Kidney (tissue), 14 donors: ENCODE data around the gene DDX54. TPM values are rescaled to one million over a fixed set of nuclear protein-coding genes. Genes with fewer than 3 reads are reported as not detected.

ENCODE experiments used
- DNase-seq, 5 donors: peaks; one replicate each; pipeline ENCODE4 v3.0.0-alpha.2; 2013 to 2020
- FAIRE-seq: peaks from 2 replicates; lab custom pipeline; 2012; peaks lifted over from hg19 to GRCh38; lab: Jason Lieb, UNC
- H3K27ac ChIP-seq, 2 donors: one replicate each; pipeline ENCODE4 v1.7.0; 2013; ENCODE audit warnings: low read depth in 2 of 2, low read length in 2 of 2, inconsistent platforms in 1 of 2
- H3K27me3 ChIP-seq: one replicate; pipeline ENCODE4 v1.7.1; 2013; ENCODE audit warnings: low read length, inconsistent platforms; ENCODE audit not compliant: control insufficient read depth, insufficient read depth
- H3K36me3 ChIP-seq, 3 donors: one replicate each; pipeline versions ENCODE4 v1.7.0 to v1.7.1; 2013; ENCODE audit warnings: low read length in 3 of 3, control low read depth in 1 of 3, inconsistent platforms in 1 of 3; ENCODE audit not compliant: insufficient read depth in 3 of 3, control insufficient read depth in 2 of 3
- H3K4me1 ChIP-seq, 3 donors: one replicate each; pipeline versions ENCODE4 v1.7.0 to v1.7.1; 2013; ENCODE audit warnings: low read length in 3 of 3, inconsistent platforms in 1 of 3, low read depth in 1 of 3; ENCODE audit not compliant: control insufficient read depth in 2 of 3, insufficient read depth in 2 of 3
- H3K4me3 ChIP-seq, 3 donors: one replicate each; pipeline versions ENCODE4 v1.7.0 to v1.8.1; 2013; ENCODE audit warnings: low read length in 3 of 3, control low read depth in 1 of 3, inconsistent platforms in 1 of 3
- H3K9ac ChIP-seq, 3 donors: one replicate each; pipeline versions ENCODE4 v1.7.0 to v1.7.1; 2013; ENCODE audit warnings: low read length in 3 of 3, control low read depth in 1 of 3, inconsistent platforms in 1 of 3
- H3K9me3 ChIP-seq, 3 donors: one replicate each; pipeline versions ENCODE4 v1.7.0 to v1.7.1; 2013; ENCODE audit warnings: low read length in 3 of 3, control low read depth in 1 of 3, inconsistent platforms in 1 of 3; ENCODE audit not compliant: control insufficient read depth in 2 of 3, insufficient read depth in 1 of 3
- intact Hi-C: fragments of 100-400 bp; cut with DNase I; formaldehyde crosslinking; loops from one replicate; pipeline ENCODE4 v1.11.1; 2022
- polyA plus RNA-seq: library from polyadenylated mRNA; stranded (reverse); fragments of 350-450 nt; fragmentation: Illumina TruSeq; extraction: RNeasy Lipid Tissue Mini Kit (QIAGEN cat#74804); gene quantifications from one replicate; pipeline ENCODE4 v1.2.3, GENCODE V29; 2014; ENCODE audit warnings: low read depth, low replicate concordance; ENCODE audit not compliant: insufficient read depth
- total RNA-seq: library from RNA; stranded (reverse); fragmentation: NEBNext Ultra II Directional; extraction: Animal tissue kit (Norgen Biotek cat#: 25700); gene quantifications from one replicate; pipeline ENCODE4 v1.2.1, GENCODE V29; 2021
- TF ChIP-seq, protein P1 (sequence below): IDR thresholded peaks from 3 replicates; pipeline ENCODE4 v1.5.1; 2012; ENCODE audit warnings: mild to moderate bottlenecking, moderate library complexity, borderline replicate concordance; ENCODE audit not compliant: insufficient read depth; ENCODE audit errors: extremely low read depth
- donor health status: control.
- donor health status: control.
- donor health status: control.
- donor health status: control.
- donor health status: control.
- donor health status: DM: yes; HTN: yes; CAD: no.
- donor health status: Normal renal cell carcinoma (clear cell type).

The DDX54 gene
- total and polyA plus RNA-seq, 2 donors from 2014 or later: 55.4 to 62.0 TPM

DNA sequence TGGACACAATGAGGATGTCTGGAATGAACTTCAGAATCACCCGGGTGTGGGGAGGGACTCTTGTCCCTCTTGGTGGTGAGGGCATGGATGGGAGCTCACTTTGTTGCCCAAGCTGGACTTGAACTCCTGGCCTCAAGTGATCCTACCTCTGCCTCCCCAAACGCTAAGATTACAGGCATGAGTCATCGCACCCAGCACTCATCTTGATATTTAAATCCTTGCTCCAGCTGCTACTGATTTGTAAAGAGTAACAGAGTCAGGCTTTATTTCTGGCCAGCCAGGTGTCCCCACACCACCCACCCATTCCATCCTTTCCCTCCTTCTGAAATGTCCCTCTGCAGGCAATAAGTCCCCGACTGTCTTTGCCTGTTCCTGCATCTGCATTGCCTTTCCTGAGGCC, 4.9 kb downstream of the DDX54 start:
- no peaks in the 10 kb centered on the region for H3K27me3 ChIP-seq
- no peak for FAIRE-seq
- H3K9ac ChIP-seq: no peak overlapping the region
- H3K36me3 ChIP-seq: peaks cover 7 to 39% (median 30%) of the 10 kb centered on the region in 3 donors
- H3K4me3 ChIP-seq: no peak overlapping the region
- DNase-seq: no peak
- TF ChIP-seq, protein P1, sequence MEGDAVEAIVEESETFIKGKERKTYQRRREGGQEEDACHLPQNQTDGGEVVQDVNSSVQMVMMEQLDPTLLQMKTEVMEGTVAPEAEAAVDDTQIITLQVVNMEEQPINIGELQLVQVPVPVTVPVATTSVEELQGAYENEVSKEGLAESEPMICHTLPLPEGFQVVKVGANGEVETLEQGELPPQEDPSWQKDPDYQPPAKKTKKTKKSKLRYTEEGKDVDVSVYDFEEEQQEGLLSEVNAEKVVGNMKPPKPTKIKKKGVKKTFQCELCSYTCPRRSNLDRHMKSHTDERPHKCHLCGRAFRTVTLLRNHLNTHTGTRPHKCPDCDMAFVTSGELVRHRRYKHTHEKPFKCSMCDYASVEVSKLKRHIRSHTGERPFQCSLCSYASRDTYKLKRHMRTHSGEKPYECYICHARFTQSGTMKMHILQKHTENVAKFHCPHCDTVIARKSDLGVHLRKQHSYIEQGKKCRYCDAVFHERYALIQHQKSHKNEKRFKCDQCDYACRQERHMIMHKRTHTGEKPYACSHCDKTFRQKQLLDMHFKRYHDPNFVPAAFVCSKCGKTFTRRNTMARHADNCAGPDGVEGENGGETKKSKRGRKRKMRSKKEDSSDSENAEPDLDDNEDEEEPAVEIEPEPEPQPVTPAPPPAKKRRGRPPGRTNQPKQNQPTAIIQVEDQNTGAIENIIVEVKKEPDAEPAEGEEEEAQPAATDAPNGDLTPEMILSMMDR: no peak
- intact Hi-C loops: no loop called here
- no peaks in the 10 kb centered on the region for H3K4me1 ChIP-seq
- H3K9me3 ChIP-seq: no peaks in the 10 kb centered on the region
- H3K27ac ChIP-seq: no peak overlapping the region

DNA sequence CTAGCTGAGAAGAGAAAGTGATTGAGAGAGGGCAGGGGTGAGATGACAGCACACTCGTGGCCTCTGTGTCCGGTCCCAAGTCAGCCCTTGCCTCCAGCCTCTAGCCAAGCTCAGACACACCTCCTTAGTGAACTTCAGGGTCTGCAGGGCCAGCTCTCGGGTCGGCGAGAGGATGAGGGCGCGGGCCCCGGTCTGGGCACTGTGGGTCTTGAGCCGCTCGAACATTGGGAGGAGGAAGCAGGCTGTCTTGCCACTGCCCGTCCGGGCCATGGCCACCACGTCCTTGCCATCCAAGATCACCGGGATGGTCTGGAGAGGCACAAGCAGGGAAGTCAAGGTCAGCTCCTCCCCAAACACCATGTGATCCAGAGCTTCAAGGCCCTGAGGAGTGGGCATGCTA, 6.3 kb downstream of the DDX54 start:
- FAIRE-seq (no peak), DNase-seq (peak in 1 of 5 donors; percentile 70)
- TF ChIP-seq, protein P1: no peak
- Histone ChIP-seq H3K27ac (no peak overlapping the region), H3K4me1 (no peaks in the 10 kb centered on the region), H3K27me3 (no peaks in the 10 kb centered on the region), H3K9ac (no peak overlapping the region), H3K4me3 (no peak overlapping the region), H3K36me3 (peaks cover 7 to 39% (median 30%) of the 10 kb centered on the region in 3 donors), H3K9me3 (no peaks in the 10 kb centered on the region)
- intact Hi-C loops: loop anchor here (10.0 kb wide), 1 partner anchor 284 kb away; no protein-coding TSS in a partner anchor

DNA sequence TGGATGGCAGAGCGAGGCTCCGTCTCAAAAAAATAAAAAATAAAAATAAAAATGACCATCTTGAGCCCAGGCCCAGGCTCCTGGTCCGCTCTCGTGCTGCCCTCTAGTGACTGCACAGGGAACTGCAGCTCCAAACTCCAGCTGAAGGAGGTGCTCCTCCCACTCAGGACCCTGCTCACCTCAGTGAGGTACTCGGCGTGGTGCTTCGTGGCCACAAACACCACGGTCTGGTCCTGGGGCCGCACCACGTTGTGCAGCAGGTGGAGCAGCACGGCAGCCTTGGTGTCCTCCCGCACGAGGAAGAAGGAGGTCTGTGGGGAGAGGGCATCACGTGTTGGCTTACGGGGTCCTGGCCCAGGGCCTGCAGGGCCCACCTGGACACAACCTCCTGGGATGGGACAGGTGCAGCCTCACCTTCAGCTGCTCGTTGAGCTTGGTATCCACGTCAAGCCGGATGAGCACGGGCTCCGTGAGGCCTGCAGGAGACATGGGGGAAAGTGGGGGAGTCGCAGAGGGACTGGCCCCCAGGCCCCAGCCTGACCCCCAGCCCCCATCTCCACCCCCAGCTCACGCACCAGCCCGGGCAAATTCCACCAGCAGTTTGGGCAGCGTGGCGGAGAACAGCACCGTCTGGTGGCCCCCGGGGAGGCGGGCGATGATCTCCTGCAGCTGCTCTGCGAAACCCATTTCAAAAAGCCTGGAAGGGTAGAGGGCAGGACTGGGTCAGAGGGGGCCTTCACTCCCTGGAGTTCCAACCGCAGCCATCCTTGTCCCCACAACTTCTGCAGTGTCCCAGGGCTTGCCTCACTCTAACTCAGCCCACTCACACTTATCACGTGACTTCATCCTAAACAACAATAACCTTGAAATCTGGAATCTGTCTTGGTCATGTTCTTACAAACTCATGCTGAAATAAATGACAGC, 10.6 kb downstream of the DDX54 start:
- no peak for FAIRE-seq
- no peak overlapping the region for H3K4me3 ChIP-seq
- intact Hi-C loops: loop anchor here (10.0 kb wide), 1 partner anchor 280 kb away; no protein-coding TSS in a partner anchor
- H3K9ac ChIP-seq: no peak overlapping the region
- H3K36me3 ChIP-seq: peaks cover 9 to 67% (median 42%) of the 10 kb centered on the region in 3 donors
- no peaks in the 10 kb centered on the region for H3K27me3 ChIP-seq
- TF ChIP-seq, protein P1: peak; percentile 93
- H3K4me1 ChIP-seq: no peaks in the 10 kb centered on the region
- H3K27ac ChIP-seq: no peak overlapping the region
- no peaks in the 10 kb centered on the region for H3K9me3 ChIP-seq
- DNase-seq: peak; percentile 71 to 88 (median 78)
